SHP77 (cell line): ENCODE data around the gene TSSC4.

Source experiments
- DNase-seq, 2 experiments: peaks; one replicate each; lab custom pipeline; 2025; lab: John Stamatoyannopoulos, UW

Gene TSSC4

DNA sequence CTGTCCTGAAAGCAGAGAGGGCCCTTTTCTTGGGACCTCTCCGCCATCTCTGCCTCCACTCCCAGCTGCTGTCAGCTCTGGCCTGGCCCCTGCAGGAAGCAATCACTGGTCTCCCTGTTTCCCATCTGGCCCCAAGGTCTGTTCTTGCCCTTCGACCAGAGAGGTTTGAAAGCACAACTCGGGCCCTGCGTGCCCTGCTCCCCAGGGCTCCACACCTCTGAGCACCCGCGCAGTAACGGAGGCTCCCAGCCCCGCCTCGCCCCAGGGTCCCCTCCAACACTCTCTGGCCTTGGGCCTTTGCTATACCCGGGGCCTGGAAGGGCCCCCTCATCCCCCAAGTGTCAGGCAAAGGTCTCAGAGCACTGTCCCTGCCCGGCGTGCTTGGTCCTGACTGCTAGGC lies 31.2 kb upstream of the TSSC4 start:
- no peak for DNase-seq

DNA sequence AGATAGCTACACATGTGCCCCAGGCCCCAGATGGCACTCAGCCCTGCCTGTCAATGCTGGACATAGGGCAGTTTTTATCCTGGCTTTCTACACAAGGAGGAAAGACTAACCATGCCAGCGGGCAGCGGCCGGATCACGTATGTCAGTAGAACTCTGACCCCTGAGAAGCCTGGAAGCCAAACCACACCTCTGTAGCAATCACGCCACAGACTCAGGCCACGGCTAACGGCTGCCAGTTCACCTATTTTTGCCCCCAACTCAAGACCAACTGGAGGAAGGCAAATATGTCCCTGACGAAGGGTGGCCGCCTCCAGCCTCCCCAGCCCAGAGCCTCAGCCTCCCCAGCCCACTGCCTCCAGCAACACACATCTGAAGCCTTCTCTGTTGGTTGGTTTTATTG lies 30.7 kb upstream of the TSSC4 start:
- DNase-seq: no peak

DNA sequence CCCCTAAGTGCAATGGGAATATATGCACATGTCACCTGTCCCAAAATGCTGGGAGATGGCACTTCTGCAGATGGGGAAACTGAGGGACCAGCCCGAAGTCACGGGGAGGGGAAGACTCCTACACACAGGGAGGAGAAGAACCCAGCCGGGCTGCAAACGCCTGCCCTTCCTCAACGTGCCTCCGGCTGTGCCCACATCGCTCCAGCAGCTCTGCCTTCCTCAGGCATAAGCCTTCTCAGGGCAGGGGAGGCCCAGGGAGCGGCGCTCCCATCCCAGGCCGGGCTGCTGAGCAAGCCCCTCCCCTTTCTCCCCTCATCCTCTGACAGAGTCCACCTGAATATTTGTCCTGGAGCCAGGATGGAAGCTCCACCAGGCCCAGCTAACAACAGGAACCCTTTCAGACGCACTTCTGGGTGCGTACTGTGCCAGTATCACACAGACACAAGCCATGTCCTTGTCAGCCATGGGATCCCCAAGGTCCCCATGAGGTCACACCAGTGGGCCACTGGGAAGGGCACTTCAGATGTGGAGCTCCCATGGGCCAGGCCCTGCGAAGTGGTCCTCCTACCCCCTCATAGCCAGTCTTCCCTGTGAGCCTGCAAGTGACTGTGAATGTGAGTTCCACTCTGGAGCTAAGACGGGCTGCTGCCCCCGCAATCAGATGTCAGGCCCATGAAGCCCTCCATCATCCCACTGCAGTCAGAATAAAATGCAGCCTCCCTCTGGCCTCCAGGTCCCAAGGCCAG lies 25.9 kb upstream of the TSSC4 start:
- DNase-seq: no peak

- no peak for DNase-seq
These were observed 25.2 kb upstream of the TSSC4 start for GRCh38 chr11:2375341-2375853.

DNA sequence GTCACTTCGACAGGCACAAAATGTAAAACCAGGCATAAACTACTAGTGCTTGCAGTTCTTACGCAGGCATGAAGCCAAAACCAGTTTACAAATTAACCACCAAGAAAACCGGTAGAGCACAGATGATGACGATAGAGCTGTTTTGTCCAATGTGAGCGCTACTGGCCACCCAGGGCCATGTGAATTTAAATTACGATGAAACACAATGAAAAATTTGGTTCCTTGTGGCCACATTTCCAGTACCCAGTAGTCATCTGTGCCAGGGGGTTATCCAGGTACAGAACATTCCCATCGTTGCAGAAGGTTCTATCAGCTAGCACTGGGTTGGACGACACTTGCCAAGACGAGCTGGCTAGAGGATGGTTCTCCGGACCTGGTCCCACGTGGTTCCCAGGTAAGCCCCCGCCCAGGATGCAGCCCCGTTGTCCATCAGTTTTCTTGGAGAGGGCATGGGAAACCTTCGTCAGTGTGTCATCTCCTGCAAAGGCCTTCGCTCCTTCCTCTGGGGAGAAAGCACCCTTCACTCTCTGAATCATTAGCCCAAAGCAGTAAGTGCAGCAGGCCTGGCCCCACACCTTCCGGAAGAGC lies 24.5 kb upstream of the TSSC4 start:
- no peak for DNase-seq

GRCh38 chr11:2376751-2377451 lies 23.6 kb upstream of the TSSC4 start, which contains the start of gene CD81:
Gene CD81 (plus strand): TSS chr11:2377310. CDS start chr11:2377550, 240 bp downstream.
- no peak for DNase-seq

- DNase-seq: no peak
These were observed 22.8 kb upstream of the TSSC4 start for GRCh38 chr11:2377511-2378443.

- DNase-seq: no peak
These were observed 21.9 kb upstream of the TSSC4 start for GRCh38 chr11:2378527-2379210.

- no peak for DNase-seq
These were observed 20.9 kb upstream of the TSSC4 start for GRCh38 chr11:2379466-2380174.

GRCh38 chr11:2380396-2380795 lies 20.2 kb upstream of the TSSC4 start:
- DNase-seq: no peak

GRCh38 chr11:2380807-2381350 lies 19.7 kb upstream of the TSSC4 start:
- DNase-seq: no peak

- DNase-seq: no peak
These were observed 18.9 kb upstream of the TSSC4 start for GRCh38 chr11:2381494-2382128.

GRCh38 chr11:2382129-2382517 lies 18.4 kb upstream of the TSSC4 start:
- no peak for DNase-seq

DNA sequence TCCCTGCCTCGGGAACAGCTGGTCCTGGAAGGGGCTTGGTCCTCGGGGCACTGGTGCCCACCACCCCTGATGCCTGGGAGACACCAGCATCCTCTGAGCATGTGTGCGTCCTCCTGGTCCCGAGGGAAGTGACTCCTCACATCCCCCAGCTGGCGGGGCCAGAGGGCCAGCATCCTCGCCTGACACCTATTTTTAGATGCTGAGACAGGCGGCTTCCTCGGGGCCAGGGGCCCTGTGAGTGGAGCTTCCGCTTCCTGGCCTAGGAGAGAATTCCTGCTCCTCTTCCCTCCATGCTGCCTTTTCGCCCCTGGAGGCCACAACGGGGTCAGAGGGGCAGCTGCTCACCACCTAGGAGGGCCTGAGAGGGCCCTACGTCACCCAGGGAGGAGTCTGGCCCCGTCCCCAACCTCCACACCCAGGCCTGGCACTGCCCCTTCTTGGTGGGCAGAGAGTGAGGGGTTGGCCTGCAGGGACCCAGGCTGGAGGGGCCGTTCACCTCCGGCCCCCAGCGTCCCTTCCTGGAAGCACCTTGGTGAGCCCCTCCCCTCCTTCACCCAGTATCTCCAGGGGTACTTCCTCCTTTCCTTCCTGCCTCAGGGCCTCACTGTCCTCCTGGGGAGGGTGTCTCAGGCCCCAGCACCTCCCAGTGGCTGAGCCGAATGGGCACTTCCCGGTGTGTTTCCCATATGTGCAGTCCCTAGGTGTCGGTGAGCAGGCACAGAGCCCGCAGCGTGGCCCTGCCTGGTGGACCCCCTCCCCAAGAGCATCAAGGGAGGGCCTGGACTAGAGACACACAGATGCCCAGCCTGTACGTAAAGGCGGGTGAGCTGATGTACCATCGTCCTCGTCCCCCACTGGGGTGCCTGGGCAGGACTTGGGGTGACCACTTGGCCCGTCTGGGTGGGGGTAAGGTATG lies 17.4 kb upstream of the TSSC4 start:
- DNase-seq: peak in 1 of 2 experiments; percentile 34

- no peak for DNase-seq
These were observed 16.4 kb upstream of the TSSC4 start for GRCh38 chr11:2383852-2384804.

- DNase-seq: no peak
These were observed 15.1 kb upstream of the TSSC4 start for GRCh38 chr11:2385156-2386151.
